ENCODE results near the gene WLS.

GRCh38 chr1:68173936-68174737 lies 58.2 kb downstream of the WLS start:
- no peak for TF ChIP-seq POLR2A (IDR thresholded peaks at IDR 0.05)
- no peak for TF ChIP-seq CTCF (IDR thresholded peaks at IDR 0.05)
